GM19043 (cell line): Measurements from ENCODE around the gene PCDH19.

Experiments
- ATAC-seq: cut with Tn5 transposase; IDR thresholded peaks from one replicate; pipeline ENCODE4 v1.9.1; 2021; ENCODE audit warnings: low read depth; ENCODE audit not compliant: unreplicated experiment

The PCDH19 gene

DNA sequence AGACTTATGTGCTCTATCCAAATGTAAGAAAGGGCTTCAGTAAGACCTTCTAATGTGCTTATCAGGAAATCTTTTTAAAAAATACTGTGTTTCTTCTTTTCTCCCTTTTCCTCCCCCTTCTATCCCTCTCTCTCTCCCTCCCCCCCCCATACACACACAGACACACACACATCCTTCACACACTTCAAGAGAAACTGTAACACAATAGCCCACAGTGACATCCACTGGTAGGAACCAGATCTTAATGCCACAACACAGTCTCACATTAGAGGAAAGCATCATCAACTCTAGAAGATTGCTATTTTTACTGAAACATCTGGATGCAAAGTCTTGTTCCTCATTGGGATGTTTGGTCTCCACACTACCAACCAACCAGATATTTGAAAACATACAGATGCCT, 4.6 kb downstream of the PCDH19 start:
- no peak for ATAC-seq

DNA sequence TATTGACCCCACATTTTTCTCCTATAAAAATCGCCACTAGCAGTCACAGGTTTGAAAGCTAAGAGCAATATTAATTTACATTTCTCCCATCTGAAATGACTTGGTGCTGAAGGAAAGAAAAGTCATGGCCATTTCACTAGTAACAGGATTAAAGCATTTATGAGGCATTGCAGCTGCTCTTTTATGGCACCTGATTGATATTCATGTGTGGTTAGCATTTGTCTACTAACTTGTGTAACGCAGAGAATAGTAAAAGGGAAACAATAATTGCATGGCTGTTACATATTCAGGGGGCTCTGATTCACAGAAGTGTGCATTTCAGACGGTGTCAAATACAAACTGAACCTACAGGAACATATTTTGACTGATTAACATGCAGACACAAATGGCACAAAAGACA, 5.2 kb downstream of the PCDH19 start:
- ATAC-seq: no peak

DNA sequence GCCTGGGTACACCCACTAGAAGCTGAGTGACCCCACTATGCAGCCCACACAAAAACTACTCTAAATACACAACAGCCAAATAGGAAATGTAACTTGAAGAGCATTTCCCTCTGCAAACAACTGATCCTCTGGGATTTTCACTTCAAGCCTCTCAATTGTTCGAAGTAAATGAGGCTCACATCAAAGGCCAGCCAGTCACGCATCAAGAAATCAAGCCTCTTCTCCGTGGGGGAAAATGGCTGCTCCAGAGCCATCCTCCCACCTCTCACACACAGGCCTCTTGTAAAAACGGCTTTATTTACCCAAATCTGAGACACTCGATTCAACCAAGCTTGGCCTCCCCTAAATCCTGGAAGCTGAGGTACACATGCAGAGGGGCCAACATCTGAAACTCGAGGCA, 14.3 kb downstream of the PCDH19 start:
- ATAC-seq: no peak

DNA sequence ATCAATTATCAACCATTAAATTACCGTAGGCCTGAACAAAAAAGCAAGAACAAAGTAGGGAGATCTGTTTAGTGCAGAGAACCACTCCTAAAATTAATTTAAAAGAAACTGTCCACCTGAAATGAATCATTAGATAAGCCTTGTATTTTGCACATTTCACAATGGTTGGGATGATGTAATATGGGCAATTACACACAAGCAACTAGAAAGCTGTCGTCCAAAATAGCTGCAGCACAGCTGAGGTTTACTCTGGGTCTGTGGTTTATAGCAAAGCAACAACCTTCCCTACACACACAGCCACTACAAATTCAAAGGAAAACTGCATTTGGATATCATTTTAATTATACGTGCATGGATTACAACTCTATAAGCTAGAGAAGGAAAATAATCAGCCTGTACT, 28.5 kb downstream of the PCDH19 start:
- ATAC-seq: no peak

DNA sequence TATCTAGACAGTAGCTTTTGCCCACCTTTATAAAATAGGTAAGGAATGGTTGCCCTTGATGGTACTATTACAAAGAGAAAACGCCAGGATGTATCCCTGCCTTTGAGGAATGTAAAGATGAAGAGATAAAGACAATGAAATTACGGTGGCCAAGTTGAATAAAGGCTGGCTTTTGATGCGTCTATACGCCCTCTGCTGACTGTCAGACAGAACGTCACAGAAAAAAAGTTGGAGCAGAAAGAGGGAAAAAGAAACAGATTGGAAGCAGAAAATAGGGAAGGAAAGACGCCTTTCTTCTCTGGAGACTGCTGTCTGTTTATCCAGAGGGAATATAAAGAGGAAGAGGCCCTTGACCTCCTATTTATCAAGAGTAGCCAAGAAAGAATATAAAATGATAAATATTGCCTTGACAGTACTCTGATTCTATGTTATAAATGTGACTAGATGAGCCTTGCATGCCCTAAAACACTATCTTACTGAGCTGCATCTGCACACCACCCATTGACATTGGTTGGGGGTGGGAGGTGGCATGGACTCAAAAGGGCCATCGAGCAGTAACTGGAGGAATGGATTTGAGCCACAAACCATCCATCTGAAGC, 30.6 kb downstream of the PCDH19 start:
- ATAC-seq: no peak

DNA sequence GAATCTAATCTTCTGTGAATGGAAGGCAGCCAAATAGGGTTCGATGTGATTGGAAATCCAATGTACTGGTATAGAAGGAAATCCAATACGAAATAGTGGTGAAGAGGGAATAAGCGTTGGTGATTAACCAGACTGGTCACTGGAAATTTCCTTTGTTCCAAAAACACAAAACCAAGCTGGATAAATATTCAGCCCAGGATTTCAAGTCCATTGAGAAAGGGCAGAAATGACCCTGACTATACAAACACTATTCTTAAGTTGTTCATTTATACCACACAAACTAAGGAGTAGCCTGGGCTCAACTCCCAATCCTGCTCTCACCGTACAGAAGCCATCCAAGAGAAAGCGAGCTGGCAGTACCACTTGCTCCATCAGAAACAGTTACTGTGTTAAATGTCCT, 32.2 kb downstream of the PCDH19 start:
- no peak for ATAC-seq

DNA sequence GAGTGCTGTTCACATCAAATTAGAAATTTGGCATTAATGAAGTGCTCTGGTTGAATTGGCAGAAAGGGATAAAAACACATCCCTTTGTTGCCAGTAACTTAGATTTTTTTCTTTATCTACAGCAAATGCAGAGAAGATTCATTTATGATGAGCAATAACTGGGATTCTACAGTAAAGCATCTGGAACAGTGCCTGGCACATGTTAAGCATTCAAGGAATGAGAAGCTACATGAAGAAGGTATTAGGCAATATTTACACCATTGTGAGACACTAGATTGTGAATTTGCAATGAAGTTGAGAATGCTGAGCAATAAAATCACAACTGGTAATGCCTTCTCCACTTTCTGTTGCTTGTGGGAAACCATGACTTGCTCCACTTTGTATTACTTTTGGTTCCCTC, 33.5 kb downstream of the PCDH19 start:
- ATAC-seq: no peak

DNA sequence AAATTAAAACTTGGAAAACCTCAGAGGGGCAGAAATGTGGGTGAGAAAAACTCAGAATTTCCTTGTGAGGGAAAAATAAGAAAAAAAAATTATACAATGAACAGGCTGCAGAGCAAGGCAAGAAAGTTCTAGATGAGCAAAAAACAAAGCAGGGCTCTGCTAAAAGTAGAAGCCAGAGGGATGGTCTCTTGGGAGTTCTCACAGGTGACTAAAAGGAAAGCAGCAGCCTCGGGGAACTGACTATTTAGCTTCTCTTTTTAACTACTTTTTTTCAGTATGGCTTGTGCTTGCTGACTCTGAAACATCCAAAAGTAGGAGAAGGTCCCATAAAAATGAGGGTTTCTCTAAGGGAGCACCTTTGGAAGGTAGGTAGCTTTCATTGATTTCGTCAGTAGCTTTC, 36.4 kb downstream of the PCDH19 start:
- no peak for ATAC-seq

DNA sequence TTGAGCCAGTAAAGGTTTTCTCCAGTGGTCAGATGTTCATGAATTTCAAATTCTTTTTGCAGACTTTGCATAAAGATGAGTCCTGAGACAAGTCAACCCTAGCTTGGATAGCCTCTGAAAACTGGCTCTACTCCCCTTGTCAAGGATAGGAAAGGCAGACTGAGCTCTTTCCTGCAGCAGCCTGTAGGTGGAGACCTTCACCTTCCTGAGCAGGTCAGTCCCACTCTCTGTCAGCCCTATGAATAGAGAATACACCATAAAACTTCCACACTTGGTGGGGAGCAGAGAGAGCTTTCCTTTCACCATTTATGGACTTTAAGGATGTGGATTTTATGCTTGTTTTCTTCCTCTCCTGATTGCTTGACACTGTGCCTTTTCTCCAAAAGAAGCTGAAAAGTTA, 41.9 kb downstream of the PCDH19 start:
- ATAC-seq: no peak

DNA sequence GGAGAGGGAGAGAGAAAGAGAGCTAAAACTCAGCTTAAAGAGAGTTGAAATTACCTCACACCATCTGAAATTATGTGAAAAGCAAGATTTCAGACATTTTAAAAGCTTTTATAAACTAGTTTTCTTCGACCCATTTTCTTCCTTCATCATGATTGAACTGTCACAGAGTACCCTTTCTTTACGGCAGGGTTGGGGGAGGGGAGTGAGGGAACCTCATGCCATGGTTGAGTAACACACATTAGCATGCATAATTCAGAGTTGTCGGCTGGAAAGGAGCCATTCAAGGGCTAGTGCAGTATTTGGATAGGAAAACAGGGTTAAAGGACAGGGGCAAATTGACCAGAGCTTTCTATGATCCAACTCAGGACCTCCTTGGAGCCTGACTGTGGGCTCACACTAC, 46.2 kb downstream of the PCDH19 start:
- ATAC-seq: no peak

DNA sequence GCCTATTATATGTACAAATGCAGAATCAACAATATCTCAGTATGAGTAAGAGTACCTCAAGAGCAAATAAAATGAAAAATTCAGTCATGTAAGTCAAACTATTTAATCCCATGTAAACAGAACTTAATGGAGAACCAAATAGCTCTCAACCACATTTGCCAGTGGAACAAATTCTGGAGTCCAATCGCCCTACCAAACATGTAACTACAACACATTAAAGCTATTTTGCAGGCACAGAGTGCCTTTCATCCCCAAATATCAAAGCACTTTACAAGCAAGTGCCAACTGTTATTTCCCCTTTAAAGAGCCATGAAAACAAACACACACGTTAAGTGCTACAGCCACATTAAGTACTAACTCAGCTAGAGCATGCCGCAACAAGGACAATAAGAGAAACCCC, 51.3 kb downstream of the PCDH19 start:
- ATAC-seq: no peak

DNA sequence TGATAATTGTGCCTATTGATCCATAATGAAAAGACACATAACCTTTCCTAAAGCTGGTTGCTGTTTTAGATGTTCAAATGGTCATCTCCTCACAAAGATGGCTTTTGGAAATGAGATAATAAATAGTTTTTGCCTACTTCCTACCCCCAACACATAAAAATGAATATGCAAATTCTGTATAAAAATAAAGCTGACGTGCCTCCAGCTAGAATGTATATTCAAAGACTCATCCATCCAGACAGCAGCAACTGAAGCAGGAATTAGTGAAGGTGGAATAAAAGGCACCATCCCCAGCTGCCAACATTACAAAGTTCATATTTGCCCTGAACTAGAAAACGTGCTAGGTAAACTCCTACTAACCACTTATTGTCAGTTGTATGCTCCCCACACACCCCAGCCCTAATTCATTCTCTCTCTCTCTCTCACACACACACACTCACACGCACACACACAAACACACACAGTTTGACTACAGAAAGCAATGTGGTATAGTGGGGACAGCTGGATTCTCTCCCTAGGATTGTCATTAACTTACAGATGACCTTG, 53.6 kb downstream of the PCDH19 start:
- no peak for ATAC-seq

DNA sequence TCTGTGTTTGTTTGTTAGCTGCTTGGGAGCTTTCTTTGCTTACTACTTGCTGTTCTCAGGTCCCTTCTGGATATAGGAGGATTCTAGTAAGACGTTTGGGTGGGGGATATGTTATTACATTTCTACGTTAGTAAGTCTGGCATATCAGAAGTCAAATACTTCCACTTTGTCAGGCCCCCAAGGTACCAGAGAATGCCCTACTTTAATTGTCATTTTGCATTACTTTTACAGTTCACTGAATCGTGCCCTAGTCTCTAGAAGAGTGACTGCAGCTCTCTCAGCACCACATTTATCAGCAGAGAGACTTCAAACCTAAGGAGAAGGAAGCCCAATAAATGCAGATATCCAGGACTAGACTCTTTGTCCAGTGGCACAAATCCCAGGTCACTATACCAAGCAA, 54.4 kb downstream of the PCDH19 start:
- no peak for ATAC-seq

DNA sequence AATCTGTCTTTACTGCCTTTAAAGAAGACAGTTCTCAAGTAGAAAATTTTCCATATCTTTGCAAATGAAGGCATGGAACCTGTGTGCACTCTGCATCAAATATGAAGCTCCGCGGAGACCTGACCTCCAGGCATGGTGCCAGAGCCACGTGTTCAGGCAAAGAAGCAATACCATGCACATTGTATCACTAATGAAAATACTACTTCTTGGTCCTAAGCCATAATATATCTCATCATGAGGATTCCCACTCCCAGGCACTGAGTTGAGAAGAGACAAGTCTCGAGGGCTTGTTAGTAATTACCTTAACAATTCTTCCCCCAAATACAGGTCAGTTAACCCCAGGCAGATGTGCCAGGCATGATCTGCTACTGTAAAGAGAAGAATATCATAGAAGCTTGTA, 56.7 kb downstream of the PCDH19 start:
- ATAC-seq: no peak

DNA sequence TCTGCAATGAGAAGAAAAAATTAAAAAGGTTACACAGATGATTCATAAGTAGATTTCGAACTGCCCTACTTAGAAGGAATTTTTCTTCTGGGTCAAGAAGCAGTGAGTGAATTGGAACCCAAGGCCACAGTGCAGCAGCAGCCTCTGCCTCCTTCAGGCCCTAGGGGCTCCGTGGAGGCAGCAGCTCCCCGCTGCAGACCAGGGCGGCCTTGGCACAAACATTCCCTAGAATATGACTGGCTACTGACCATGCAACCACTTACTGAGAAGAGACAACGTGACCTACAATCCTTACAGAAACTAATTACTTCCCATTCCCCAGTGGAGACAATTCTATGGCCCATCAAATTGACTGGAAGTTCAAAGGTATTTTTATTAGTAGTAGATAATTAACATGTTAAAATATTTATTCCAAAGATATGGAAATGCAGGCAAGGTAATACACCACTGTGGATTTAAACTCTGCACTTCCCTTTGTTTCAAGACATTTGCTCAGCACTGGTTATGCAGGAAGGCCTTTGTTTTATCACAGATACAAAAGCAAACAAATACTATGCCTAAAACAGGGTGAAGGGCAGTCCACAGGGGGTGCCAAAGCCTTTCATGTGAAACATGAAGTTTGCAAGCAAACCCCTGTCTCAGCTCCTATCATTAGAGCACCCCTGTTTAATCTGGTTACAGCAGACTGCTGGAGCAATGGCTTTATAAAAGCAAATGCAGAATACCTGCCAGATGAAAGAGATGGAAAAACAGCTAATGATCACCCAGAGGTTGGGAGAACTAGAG, 59.2 kb downstream of the PCDH19 start:
- no peak for ATAC-seq

DNA sequence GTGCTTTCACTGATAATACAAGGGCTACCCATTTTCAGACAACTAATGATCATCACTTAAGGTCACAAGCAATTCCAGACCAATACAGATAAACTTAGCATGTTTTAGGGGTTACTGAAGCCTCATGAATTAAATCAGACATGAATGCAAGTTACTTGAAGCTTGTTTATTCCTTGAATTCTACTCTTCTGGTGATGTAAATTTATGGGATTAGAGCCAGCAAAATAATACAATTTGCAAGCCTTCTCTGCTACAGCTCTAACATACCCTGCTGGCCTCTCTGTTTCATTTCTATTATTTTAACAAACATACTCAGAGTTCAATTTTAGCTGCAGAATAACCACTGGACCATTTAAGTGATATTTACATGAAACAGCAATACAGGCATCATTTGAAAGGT, 60.7 kb downstream of the PCDH19 start:
- no peak for ATAC-seq

DNA sequence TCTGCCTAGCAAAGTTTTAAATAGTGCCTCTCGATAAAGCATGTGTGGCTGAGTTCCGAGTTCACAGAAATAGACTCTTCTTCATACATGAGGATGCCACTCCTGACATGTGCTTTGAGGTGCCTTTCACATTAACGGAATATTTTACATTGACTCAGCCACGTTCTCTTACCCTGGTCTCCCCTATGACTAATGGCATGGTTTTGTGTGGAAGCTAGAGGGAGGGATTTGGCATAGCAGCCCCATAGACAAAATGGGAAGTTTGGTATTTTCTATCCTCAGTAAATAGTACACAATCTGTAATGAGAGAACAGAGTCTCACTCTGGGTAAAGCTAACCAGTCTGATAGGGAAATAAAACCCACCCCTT, 68.9 kb downstream of the PCDH19 start:
- ATAC-seq: no peak

DNA sequence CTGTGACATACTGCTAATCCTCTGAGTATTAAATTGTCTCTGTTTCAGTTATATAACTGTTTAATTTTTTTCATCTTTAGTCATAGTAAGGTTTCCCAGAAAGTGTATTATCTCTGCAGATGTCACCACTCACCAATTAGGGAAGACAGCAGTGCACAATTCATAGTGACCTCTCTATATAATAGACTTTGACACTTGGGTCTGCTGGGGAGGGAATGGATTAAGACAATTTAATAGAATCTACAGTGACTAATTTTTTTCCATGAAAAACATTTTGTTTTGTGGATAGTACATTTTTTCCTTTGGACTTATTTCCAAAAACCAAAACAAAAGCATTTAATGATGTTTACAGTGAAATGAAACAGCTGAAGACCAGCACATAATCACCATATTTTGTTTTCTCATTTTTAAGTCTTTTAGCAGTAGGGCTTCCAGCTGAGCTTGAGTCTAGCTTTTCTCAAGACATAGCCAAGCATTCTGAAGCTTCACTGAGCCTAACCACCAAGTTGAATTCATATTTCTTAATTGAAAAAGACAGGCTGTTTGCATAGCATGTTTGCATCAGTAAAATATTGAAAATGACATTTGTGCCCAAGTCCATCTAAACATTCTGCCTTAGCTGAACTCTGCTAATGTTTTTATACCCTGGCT, 69.5 kb downstream of the PCDH19 start:
- ATAC-seq: no peak

DNA sequence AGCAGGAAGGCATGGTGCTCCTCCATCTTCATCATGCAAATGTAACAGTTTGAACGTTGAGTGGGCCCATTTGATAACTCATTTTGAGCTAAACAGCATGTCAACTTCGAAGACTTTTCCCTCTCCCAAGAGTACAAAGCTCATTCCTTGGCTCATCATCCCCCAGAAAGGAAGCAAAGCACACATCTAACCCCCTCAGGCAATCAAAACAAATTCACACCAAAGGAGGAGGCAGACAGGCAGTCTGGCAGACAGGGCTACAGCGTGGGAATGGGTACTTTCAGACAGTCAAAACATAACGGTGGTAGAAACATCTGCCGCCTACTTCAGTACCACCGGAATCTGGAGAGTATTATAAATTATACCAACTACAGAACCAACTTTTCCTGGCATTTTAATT, 81.7 kb downstream of the PCDH19 start:
- no peak for ATAC-seq

DNA sequence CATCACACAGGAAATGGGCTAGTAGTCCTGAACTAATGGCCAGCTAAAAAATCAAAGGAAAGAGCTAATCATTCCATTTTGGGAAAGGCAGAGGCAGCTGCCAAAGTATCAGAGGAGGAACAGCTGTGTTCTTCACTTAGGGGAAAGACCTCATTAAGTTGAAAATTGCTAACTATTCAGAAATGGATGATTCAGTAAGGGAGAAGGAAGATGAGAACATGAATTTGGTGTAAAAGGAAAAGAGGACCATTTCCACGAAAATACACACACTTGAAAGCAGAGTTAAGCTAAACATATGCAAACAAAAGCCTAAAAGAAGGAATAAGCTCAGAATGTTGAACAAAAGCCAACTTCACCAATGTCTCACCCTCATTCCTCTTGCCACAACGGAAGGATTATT, 90.4 kb downstream of the PCDH19 start:
- no peak for ATAC-seq

DNA sequence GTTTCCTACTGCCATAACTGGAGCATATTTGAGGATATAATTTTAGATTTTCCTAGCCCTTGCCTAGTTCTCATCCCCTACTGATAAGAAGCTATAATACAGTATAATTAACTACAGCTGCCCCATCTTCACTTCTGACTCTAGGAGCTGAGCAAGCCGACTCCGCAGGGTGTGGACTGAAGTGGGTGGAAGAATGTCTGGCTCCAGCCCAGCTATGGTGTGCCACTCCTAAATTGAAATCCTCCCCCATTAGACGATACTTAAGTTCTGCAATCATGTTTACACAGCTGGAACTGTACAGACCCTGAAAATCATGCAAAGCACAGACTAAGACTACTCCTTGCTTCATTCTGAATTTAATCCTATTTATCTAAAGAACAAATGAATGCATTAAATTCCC, 93.1 kb downstream of the PCDH19 start:
- no peak for ATAC-seq

DNA sequence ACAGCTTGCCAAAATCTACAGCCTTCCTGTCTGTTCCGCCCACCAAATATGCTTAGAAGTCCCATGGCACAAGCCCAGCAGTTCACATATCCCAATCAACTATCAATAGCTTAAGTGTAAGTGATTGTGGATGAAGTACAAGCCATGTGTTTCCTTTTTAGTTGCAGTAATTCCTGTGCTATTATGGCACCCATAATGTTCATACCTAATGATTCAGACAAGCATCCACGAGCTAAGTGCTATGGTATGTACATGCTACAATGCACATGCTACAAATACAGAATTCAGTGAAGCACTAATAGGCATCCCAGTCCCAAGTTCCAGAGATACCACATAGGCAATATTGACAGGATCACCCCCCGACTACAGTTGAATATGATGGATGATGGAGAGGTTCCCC, 94.5 kb downstream of the PCDH19 start:
- no peak for ATAC-seq
